ENCODE measurements around the gene CDC42EP1. TPM values are rescaled to one million over a fixed set of nuclear protein-coding genes. Genes with fewer than 3 reads are reported as not detected.

CDC42EP1 gene
- total RNA-seq, 1 donor from 2014 or later = 22.6 TPM

- no peak for DNase-seq
Observed at GRCh38 chr22:37616201-37617083, 56.2 kb downstream of the CDC42EP1 start.

GRCh38 chr22:37617431-37617830, 57.2 kb downstream of the CDC42EP1 start:
- no peak for DNase-seq

GRCh38 chr22:37618072-37618656, 57.9 kb downstream of the CDC42EP1 start:
- no peak for DNase-seq

GRCh38 chr22:37618674-37619073, 58.4 kb downstream of the CDC42EP1 start:
- no peak for DNase-seq

Other genes starting within 250 kb of the CDC42EP1 start
- under 0.01 and 0.14 TPM in 2 replicates for gene ELFN2, start 133.0 kb upstream of the CDC42EP1 start, total RNA-seq
- gene MFNG, start 74.1 kb upstream of the CDC42EP1 start, total RNA-seq = 163 and 228 TPM in 2 replicates
- gene CARD10, start 41.1 kb upstream of the CDC42EP1 start, total RNA-seq = 55.8 and 61.6 TPM in 2 replicates
- not detected in 2 replicates for gene LGALS2, start 19.6 kb downstream of the CDC42EP1 start, total RNA-seq
- 48.3 and 55.3 TPM in 2 replicates for gene GGA1, start 48.4 kb downstream of the CDC42EP1 start, total RNA-seq
- gene SH3BP1, start 79.2 kb downstream of the CDC42EP1 start, total RNA-seq = 0.85 and 2.7 TPM in 2 replicates
- 9.0 and 13.3 TPM in 2 replicates for gene PDXP, start 98.2 kb downstream of the CDC42EP1 start, total RNA-seq
- 2,321 and 4,948 TPM in 2 replicates for gene LGALS1, start 115.2 kb downstream of the CDC42EP1 start, total RNA-seq
- 22.9 and 23.1 TPM in 2 replicates for gene NOL12, start 125.9 kb downstream of the CDC42EP1 start, total RNA-seq
- gene TRIOBP, start 136.6 kb downstream of the CDC42EP1 start, total RNA-seq = 165 and 227 TPM in 2 replicates
- 24.5 and 37.6 TPM in 2 replicates for gene GCAT, start 247.5 kb downstream of the CDC42EP1 start, total RNA-seq